ENCODE data around the gene GALM.
"Not testable (repeated sequence)": the region's sequence is repeated elsewhere in the genome, so short reads cannot be mapped to it uniquely, and the experiment has no call there.

GALM gene

DNA sequence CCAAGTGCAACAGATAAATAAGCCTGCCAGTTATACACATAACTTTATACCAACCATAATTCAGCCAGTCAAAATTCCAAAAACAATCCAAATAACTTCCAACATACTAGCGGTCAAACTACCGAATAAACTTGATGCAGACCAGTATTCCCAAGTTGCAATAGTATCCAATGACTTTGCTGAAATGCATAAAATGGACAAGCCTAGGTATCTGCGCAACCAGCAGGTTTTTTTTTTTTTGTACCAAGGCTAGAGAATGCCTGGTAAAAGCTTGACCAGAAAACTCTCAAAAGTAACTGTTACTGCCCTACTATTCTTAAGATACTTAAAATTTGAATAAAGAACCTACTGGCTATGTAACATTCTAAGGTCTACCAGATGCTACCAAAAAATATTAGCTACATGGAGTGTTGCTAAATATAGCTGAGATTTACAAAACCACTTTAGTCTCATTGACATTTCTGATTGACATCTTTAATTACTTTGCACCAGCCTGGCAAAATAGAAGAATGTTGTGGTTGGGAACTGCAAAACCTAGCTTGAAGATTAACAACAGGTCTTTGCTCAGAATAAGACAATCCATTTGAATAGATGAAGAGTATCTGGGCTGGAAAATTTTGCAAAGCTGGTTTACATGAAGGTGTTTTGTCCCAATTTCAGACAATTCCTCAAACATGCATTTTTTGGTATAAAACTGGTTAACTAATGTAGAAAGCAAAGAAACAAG lies 77.9 kb downstream of the GALM start:
- DNase-seq = no peak

- no peak for DNase-seq
These were observed 78.5 kb downstream of the GALM start for GRCh38 chr2:38744399-38744780.

GRCh38 chr2:38745267-38745666 lies 79.4 kb downstream of the GALM start:
- DNase-seq = no peak

DNA sequence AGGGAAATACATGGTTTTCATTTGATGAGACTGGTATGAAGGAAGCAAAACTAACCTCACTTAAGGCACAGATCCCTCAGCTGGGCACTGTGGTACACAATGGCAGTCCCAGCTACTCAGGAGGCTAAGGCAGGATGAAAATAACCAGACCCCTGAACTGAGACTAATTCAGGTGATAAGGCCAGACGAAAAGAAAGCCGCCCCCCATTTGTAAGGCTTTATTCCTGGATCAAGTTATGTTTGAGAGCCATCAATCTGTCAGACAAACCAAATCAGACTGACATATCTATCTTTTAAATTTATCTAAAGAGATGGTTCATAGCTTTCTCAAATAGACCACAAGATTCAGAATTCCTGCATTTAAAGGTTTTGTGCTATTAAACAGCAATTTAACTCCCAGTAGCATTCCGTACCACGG lies 81.1 kb downstream of the GALM start:
- DNase-seq = no peak

DNA sequence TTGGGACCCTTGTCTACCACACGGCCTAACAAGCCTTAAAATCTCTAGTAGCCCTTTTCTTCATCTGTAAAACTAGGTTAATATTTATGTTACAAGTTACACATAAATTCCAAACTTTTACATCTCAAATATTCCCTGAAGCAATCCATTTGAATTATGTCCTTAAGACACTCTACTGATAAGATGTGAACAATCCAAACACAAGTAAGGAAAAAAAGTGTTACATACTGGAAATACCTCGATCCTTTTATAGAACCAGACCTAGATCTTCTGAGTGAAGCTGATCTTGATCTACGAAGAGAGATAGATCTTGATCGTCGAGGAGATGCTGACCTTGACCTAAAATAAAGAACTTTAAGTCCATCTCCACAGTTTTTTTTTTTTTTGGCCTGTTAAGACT lies 81.9 kb downstream of the GALM start:
- DNase-seq = no peak

- no peak for DNase-seq
These were observed 82.5 kb downstream of the GALM start for GRCh38 chr2:38748391-38748790.

GRCh38 chr2:38748943-38749804 lies 83.3 kb downstream of the GALM start:
- DNase-seq = no peak

DNA sequence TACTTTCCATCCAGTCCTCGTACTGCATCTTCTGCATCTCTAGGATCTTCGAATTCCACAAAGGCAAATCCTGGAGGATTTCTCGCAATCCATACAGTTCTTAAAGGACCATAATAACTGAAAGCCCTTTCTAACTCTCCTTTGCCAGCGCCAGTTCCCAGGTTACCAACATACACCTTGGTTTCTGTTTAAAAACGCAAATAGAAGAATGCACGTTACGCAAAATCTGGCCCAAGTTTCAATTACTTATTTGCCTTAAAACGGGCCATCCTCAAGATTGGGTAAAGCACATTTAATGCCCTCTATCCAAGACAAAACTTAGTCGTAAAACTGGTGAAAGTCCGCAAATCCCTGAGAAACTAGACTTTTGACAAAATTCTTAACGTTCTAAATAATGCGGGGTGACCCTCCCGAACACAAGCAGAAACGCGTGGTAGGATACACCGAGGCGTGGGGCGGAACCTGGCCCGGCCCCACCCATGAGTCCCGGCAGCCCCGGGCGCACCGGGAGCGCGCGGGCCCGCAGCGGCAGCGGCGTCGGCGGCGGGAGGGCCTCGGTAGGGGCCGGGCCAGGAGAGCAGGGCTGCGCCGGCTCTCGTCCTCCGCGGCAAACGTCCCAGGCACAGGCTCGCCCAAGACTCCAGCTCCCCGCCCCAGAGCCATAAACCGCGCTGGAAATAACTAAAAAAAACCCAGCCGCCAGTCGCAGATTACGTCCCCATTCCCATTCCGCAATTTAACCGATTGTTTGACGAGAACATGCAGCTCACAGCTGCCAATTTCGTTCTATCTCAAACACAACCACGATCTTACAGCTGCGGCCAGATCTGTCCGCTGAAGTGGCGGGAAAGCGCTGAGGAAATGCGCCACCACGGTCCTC lies 84.3 kb downstream of the GALM start:
- no peak for DNase-seq

DNA sequence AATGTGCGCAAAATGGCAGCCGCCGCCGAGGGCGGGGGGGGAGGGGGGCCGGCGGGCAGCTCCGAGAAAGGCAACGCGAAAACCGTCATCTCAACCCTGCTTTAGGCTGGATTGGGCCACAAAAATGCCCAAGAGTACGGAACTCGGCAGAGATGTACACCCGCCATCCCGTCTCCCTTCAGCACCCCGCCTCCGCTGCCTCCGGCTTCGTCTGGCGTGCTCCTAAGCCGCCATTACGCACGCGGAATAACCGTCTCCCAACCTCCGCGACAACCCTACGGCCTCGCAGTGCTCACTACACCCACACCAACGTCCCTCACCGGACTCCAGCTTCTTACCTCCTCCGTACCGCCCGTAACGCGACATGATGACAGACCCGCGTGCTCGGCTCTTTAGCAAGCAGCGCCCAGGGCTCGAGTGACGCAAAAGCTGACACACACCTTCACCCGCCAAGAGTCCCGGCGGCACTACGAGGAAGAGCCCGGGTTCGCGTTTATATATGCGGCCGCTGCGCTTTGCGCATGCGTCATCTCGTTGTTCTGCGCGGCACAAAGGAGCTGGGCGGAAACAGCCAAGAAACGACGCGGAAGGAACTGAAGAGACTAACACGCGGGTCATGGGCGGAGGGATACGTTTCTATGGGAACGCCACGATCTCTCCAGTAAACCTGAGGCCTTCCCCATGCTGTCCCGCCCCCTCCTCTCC lies 85.1 kb downstream of the GALM start, which contains the start of gene SRSF7:
Gene SRSF7 (minus strand): TSS at position 471 of the 705 bp plus-strand sequence. CDS start 105 bp downstream, at position 366.
- DNase-seq = peak; percentile 98

DNA sequence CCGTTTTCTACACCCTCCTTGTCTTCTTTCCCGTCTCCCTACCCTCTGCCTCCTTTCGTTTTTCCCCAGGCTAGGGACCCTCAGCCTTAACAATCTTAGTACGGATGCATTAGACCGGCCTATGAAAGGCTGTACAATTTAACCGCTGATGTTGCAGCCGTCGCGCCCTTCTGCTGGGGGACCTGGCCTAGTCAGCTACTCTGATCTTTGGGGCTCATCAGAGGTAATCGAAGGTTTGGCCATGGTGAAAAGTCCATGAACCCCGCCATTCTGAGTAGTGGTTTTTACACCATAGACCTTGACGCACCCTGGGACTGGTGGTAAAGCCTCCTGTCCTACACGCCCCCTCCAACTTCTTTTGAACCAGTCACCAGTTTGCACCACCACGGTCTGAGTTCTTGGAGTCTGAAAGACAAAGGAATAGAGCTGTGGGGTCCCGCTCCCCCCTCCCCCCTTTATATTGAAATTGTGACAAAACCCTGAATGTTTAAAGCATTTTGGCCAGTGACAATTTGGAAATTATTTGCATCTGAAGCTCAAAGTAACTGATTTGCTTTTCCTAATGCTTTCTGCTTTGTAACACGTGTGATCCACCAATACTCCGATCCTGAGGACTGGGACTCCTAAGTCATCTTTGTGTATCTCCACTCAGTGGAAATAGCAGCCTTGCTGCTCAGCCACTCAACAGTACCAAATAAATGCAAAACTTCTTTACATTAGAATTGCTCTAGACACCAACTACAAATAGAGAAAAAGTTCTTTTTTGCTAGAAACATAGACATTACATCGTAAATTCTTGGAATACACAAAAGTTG lies 85.9 kb downstream of the GALM start:
- peak; percentile 69 for DNase-seq

GRCh38 chr2:38754049-38754448 lies 88.1 kb downstream of the GALM start:
- no peak for DNase-seq

DNA sequence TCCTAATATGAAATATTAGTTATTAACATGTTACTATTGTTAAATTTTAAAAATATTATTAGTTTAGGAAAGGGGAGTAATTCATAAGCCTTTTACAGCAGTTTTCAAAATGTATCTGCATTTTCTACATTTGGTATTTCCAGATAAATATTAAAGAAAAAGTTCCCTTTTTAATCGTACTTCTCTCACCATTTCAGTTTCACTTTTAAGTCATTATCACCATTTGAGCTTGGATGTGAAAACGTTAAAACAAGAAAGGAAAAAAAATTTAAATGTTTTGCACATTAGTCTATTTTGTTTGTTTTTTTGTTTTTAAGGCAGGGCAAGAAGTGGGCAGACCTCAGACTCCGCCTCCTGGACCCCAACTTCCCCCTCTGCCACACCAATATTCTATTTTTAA lies 88.6 kb downstream of the GALM start:
- no peak for DNase-seq

DNA sequence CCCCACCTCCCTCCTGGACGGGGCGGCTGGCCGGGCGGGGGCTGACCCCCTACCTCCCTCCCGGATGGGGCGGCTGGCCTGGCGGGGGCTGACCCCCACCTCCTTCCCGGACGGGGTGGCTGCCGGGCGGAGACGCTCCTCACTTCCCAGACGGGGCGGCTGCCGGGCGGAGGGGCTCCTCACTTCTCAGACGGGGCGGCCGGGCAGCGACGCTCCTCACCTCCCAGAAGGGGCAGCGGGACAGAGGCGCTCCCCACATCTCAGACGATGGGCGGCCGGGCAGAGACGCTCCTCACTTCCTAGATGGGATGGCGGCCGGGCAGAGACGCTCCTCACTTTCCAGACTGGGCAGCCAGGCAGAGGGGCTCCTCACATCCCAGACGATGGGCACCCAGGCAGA lies 90.0 kb downstream of the GALM start:
- not testable (repeated sequence) for DNase-seq

GRCh38 chr2:38763228-38763627 lies 97.3 kb downstream of the GALM start:
- no peak for DNase-seq

- no peak for DNase-seq
These were observed 97.8 kb downstream of the GALM start for GRCh38 chr2:38763728-38764127.

GRCh38 chr2:38765149-38765548 lies 99.2 kb downstream of the GALM start:
- no peak for DNase-seq

DNA sequence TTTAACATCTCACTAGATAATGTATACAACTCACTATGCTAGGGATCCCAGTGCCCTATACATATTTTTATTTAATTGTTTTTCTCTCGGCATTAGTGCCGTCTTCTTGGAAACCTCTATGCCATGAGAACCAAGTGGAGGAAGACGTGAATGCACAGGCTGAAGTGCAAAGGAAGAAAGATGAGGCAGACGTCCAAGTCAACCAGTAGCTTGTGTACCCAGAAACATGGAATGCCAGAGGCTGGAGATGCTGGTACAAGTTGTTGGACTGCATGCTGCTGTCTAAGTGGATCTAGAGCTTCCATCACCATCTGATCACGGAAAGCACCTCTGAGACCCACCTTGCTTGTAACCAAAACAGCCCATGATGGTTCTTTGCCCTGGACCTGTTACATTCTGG lies 99.6 kb downstream of the GALM start:
- no peak for DNase-seq

GRCh38 chr2:38771632-38772031 lies 105.7 kb downstream of the GALM start:
- no peak for DNase-seq

GRCh38 chr2:38775097-38775920 lies 109.4 kb downstream of the GALM start:
- no peak for DNase-seq

DNA sequence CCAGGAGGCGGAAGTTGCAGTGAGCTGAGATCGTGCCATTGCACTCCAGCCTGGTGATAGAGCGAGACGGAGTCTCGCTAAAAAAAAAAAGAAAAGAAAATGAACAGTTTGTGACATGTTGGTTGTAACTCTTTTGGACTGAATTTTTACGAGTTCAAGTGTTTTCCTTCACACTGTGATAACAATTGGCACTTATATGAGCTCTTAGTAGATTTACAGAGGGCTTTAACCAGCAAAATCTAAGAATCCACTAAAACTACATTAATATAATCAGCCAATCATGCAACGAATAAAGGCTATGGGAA lies 110.0 kb downstream of the GALM start:
- no peak for DNase-seq

GRCh38 chr2:38776531-38776930 lies 110.6 kb downstream of the GALM start:
- no peak for DNase-seq
